D721Med (cell line): ENCODE results near the gene MCTP2.
"Not testable (repeated sequence)": the region's sequence is repeated elsewhere in the genome, so short reads cannot be mapped to it uniquely, and the experiment has no call there.

Experiments used
- DNase-seq: peaks from one replicate; pipeline ENCODE4 v3.0.0; 2011; ENCODE audit warnings: low spot score; ENCODE audit not compliant: insufficient read length
- FAIRE-seq: peaks from 2 replicates; lab custom pipeline; 2011; peaks lifted over from hg19 to GRCh38; lab: Jason Lieb, UNC
- CTCF ChIP-seq: IDR thresholded peaks from 2 replicates; pipeline ENCODE4 v1.5.1; 2012; ENCODE audit warnings: mild to moderate bottlenecking, control low read depth; ENCODE audit not compliant: insufficient read depth; ENCODE audit errors: missing control alignments

The MCTP2 gene

DNA sequence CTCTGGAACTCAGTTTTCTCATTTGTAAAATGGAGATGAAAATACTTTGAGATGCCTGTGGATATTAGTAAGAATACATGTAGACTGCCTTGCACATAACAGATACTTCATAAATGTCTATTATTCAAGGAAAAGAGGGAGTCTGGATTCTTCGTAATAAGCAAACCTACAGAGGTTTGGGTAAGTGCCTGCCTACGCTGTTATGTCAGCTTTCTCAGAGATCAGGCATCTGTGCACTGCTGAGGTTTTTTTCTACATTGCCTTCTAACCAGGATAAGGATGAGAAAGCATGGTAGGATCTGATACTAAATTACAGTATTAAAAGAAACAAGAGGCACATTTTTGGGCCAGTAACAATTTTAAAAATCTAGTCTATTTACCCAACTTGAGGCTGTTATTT, 10.9 kb downstream of the MCTP2 start:
- FAIRE-seq = no peak
- TF ChIP-seq CTCF = no peak
- no peak for DNase-seq

DNA sequence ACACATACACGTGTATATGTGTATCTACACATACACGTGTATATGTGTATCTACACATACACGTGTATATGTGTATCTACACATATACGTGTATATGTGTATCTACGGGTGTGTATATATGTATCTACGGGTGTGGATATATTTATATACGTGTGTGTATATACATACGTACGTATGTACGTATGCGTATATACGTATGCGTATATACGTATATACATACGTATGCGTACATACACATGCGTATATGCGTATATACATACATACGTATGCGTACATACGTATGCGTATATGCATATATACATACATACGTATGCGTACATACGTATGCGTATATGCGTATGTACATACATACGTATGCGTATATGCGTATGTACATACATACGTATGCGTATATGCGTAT, 11.6 kb downstream of the MCTP2 start:
- DNase-seq, FAIRE-seq: not testable (repeated sequence)

DNA sequence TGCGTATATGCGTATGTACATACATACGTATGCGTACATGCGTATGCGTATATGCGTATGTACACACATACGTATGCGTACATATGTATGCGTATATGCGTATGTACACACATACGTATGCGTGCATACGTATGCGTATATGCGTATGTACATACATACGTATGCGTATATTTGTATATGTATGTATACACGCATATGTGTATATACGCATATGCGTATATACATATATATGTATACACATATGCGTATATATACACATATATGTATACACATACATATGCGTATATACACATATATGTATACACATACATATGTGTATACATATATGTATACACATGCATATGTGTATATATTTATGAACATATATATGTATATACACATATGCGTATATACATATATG, 12.1 kb downstream of the MCTP2 start:
- FAIRE-seq = no peak
- no peak for TF ChIP-seq CTCF
- DNase-seq = no peak

DNA sequence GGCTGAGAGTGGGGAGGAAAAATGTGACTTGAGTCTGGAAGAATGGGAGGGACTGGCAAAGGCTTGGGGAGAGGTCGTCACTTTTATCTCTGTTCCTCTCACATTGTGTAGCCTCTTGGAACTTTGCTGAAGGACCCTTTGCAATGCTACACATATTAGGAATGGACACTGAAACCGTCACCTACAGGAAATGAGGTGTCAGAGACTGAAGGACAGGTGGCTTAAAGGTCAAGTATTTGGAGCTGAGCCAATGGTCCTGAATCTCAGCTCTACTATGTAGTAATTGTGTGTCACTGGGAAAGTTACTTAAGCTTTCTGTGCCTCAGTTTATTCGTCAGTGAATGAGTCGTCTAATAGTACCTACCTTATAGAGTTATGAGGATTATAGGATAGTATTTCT, 14.7 kb downstream of the MCTP2 start:
- FAIRE-seq = no peak
- no peak for TF ChIP-seq CTCF
- no peak for DNase-seq

DNA sequence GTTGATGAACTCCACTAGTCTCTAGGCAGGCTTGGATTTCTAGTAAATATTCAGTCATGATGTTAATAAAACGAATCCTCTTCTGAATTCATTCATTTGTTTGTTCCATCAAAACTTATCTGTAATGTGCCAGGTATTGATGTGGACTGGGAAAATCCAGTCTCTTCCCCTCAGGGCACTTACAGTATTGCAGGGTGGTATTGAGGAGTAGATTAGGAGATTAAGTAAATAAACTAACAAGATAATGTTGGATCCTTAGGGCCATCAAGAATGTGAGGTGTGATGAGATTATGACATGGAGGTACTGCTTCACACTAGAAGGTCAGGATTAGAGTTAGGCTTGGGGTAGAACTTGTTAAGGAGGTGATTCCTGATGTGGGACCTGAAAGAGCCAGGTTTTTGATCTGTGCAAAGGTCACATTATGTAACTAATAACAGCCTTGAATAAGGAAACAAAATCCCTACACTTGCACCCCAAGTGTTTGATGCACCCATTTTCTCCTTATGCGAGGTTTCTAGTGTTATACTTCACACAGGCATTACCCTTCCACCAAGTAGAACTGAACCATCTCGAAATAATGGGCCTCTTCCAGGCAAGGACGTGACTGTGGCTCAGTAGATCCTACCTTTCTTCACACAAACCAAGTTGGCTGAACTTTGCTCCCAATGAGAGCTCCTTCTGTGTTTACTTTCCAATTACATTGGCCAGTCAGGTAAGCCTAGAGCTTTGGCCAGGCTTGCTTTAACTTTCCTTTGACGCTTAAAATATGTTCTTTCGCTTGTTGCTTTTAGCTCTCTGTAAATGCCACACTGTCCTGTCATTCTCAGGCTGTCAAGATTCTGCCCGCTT, 16.7 kb downstream of the MCTP2 start:
- FAIRE-seq (no peak), DNase-seq (no peak)
- TF ChIP-seq CTCF = no peak

GRCh38 chr15:94250801-94251200, 19.4 kb downstream of the MCTP2 start:
- DNase-seq (no peak), FAIRE-seq (no peak)
- no peak for TF ChIP-seq CTCF

DNA sequence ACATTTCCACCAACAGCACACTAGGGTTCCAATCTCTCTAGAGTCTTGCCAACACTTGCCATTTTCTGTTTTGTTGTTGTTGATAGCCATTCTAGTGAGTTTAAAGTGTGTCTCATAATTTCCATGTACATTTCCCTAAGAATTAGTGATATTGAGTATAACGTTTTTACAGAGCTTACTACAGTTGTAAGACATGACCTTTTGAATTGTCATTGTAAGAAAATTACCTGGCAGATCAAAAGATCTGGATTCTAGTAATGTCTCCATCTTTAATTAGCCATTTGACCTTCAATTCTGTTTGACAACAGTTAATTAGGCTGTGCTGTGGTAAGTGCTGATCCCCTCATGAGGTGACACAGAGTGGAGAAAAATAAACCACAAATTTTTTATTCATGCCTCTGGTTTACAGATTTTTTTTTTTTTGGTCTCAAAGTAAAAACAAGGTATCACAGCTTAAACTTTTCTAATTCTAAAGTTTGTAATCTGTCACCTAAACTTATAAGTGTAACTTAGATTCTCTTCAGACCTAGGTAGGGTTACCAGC, 20.9 kb downstream of the MCTP2 start:
- FAIRE-seq (no peak), DNase-seq (no peak)
- TF ChIP-seq CTCF = no peak
